Measurements from ENCODE around the gene FIBCD1.

FIBCD1 gene, protein sequence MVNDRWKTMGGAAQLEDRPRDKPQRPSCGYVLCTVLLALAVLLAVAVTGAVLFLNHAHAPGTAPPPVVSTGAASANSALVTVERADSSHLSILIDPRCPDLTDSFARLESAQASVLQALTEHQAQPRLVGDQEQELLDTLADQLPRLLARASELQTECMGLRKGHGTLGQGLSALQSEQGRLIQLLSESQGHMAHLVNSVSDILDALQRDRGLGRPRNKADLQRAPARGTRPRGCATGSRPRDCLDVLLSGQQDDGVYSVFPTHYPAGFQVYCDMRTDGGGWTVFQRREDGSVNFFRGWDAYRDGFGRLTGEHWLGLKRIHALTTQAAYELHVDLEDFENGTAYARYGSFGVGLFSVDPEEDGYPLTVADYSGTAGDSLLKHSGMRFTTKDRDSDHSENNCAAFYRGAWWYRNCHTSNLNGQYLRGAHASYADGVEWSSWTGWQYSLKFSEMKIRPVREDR

DNA sequence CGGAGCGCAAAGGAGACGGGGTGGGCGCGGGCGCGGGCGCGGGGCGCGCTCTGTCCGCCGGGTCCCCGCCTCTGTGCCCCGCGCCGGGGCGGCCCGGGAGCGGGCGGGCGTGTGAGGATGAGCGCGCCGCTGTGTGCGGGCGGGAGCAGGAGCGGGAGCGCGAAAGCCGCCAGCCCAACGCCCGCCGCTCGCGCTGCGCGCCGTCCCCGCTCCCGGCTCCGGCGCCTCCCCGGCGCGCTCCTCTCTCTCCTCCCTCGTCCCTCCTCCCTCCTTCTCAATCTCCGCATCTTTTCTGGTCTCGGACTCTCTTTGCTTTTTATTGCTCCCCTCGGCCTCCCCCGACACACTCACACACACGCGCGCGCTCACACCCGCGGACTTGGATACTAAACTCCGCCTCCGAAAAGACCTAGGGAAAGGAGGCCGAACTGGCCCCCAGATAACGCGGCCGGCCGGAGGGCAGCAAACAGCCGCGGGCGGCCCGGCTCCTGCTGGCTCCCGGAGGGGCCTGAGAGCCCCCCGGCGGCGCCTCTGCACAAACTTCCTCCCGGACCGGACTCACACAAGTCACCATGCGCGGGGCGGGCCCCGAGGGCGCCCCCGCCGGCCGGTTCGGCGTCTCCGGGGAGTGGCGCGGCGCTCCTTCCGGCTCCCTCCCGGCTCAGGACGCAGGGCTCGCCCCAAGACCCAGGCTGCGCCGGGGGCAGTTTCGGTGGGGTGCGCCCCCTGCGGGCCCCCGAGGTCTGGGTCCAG is at the start of gene FIBCD1:
Gene FIBCD1 (minus strand): TSS at position 596 of the 753 bp plus-strand sequence. CDS start 640 bp downstream, outside the sequence.
- no peak for TF ChIP-seq Cebpa-rat (IDR thresholded peaks at IDR 0.05)
- Histone ChIP-seq H3K9ac (peak within 1 kb of the TSS; percentile 45 to 70 (median 63); a peak in 20 of 22 replicates), H3K4me2 (peak within 1 kb of the TSS; percentile 93 to 100 (median 99))

DNA sequence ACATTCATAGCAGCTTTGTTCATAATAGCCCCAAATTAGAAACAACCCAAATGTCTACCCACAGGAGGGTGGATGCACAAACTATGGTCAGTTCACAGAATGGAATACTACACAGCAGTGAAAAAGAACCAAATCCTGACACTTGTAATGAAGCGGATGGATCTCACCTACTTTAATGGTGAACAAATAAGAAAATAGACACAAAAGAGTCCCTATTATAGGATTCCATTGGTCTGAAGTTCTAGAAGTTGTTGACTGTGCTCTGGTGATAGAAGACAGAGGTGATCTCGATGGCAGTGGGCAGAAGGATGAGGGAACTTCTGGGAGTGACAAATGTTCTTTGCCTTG is 49.3 kb upstream of the FIBCD1 start:
- no peak overlapping the region for H3K4me2 ChIP-seq
- no peak overlapping the region for H3K4me3 ChIP-seq
- H3K9ac ChIP-seq: no peak overlapping the region
- peaks cover 11 to 50% (median 26%) of the 10 kb centered on the region in 10 experiments for H3K4me1 ChIP-seq
- H3K27me3 ChIP-seq: no peaks in the 10 kb centered on the region
- no peaks in the 10 kb centered on the region; a peak in 1 of 22 replicates for H4K20me1 ChIP-seq
- H3K27ac ChIP-seq: no peak overlapping the region
- H3K36me3 ChIP-seq: no peaks in the 10 kb centered on the region
- no peak for TF ChIP-seq Cebpa-rat (IDR thresholded peaks at IDR 0.05)
- no peaks in the 10 kb centered on the region for H3K9me3 ChIP-seq (replicated peaks in 1 of 11)

More for the DNA sequence above, at the start of gene FIBCD1:
- Histone ChIP-seq H3K36me3 (no peaks in the 10 kb centered on the region), H3K27me3 (peaks cover 66 to 79% (median 75%) of the 10 kb centered on the region in 11 experiments), H4K20me1 (peaks cover 0 to 61% (median 47%) of the 10 kb centered on the region in 11 experiments; a peak in 17 of 22 replicates), H3K9me3 (replicated peaks in 1 of 11) (no peaks in the 10 kb centered on the region), H3K4me1 (peaks cover 50 to 59% (median 57%) of the 10 kb centered on the region in 10 experiments), H3K4me3 (peak within 1 kb of the TSS; percentile 60 to 80 (median 65)), H3K27ac (peak within 1 kb of the TSS in 1 of 11 experiments; percentile 32; a peak in 1 of 22 replicates)

DNA sequence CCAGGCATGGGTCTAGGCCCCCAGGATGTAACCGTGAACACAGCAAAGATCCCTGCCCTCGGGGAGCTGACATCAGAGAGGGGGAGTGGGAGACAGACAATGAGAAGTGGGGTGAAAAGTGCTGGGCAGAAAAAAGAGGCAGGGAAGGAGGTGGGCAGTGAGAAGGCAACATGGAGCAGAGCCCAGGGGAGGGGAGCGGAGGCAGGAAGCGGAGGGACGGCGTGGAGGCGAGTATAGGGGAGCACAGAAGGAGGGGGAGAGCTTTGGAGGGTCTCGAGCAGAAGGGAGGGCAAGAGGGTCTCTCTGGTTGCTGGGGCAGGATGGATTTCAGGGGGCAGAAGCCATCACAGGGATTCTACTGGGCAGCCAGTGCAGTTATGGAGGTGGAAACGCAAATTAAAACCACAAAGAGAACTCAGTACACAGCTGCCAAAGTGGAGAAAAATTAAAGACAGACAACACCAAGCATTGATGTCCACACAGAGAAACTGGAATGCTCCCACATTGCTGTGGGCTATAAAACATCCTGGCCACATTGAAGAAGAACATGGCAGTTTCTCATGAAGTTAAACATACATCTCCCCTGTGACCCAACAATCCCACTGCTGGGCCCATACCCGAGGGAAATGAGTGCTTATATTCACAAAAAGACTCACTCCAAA is 48.8 kb upstream of the FIBCD1 start:
- TF ChIP-seq Cebpa-rat (IDR thresholded peaks at IDR 0.05): no peak
- Histone ChIP-seq H3K4me1 (peaks cover 11 to 46% (median 21%) of the 10 kb centered on the region in 10 experiments), H3K9ac (no peak overlapping the region), H3K27me3 (no peaks in the 10 kb centered on the region), H3K9me3 (replicated peaks in 1 of 11) (no peaks in the 10 kb centered on the region), H3K36me3 (no peaks in the 10 kb centered on the region), H4K20me1 (no peaks in the 10 kb centered on the region; a peak in 1 of 22 replicates), H3K4me2 (no peak overlapping the region), H3K4me3 (no peak overlapping the region), H3K27ac (no peak overlapping the region)

DNA sequence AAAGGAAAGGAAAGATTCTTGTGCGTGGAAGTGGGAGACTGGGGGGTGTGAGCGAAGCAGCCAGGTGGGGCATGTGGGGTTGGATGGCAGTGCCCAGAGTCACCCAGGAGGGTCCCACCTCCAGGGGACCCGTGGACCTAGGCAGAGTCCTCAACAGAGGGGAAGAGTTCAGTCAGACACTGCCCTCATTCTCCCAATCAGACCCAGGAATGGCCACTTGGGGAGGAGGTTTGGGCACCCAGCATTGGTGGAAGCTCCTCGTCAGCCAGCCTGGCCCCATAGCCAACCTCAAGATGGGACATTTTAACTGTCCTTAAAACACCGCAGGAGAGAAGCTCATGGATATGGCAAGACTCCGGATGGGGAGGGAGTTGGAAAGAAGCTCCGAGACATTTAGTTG is 48.0 kb upstream of the FIBCD1 start:
- Histone ChIP-seq H3K27me3 (no peaks in the 10 kb centered on the region), H4K20me1 (no peaks in the 10 kb centered on the region; a peak in 1 of 22 replicates), H3K9ac (no peak overlapping the region), H3K9me3 (replicated peaks in 1 of 11) (no peaks in the 10 kb centered on the region), H3K4me1 (peaks cover 11 to 50% (median 19%) of the 10 kb centered on the region in 10 experiments), H3K27ac (no peak overlapping the region), H3K4me3 (no peak overlapping the region), H3K4me2 (no peak overlapping the region), H3K36me3 (no peaks in the 10 kb centered on the region)
- no peak for TF ChIP-seq Cebpa-rat (IDR thresholded peaks at IDR 0.05)

DNA sequence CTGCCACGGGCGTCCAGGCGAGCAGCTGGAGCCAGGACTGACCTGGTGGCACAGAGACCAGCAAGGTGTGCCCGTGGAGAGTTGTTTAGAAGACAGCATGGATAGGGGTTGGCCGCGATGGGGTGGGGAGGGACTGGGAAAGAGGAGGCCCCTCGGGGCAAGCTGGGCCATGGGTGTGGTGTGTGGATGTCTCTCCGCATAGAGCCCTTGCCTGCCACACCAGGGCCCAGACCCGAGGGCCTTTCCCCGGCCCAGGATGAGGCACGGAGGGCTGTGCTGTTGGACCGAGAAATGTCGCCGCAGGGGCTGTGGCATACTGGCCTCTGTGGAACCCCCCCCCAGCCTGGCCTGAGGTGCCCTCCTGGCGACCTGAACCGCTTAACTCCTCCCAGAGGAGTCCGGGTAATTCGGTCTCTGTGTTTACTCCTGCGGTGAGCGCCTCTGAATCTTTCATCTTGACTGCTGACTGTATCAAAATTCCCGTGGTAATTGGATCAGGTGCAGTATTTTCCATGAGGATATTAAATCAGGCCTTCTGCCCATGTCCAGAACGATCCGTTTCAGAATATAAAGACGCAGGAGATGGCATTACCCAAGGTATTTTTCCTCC is 47.4 kb upstream of the FIBCD1 start:
- Histone ChIP-seq H3K4me1 (peaks cover 16 to 50% (median 21%) of the 10 kb centered on the region in 10 experiments), H3K27me3 (no peaks in the 10 kb centered on the region), H3K4me3 (no peak overlapping the region), H3K9ac (no peak overlapping the region), H4K20me1 (no peaks in the 10 kb centered on the region), H3K4me2 (no peak overlapping the region), H3K9me3 (replicated peaks in 1 of 11) (no peaks in the 10 kb centered on the region), H3K36me3 (no peaks in the 10 kb centered on the region), H3K27ac (no peak overlapping the region)
- TF ChIP-seq Cebpa-rat (IDR thresholded peaks at IDR 0.05): no peak

DNA sequence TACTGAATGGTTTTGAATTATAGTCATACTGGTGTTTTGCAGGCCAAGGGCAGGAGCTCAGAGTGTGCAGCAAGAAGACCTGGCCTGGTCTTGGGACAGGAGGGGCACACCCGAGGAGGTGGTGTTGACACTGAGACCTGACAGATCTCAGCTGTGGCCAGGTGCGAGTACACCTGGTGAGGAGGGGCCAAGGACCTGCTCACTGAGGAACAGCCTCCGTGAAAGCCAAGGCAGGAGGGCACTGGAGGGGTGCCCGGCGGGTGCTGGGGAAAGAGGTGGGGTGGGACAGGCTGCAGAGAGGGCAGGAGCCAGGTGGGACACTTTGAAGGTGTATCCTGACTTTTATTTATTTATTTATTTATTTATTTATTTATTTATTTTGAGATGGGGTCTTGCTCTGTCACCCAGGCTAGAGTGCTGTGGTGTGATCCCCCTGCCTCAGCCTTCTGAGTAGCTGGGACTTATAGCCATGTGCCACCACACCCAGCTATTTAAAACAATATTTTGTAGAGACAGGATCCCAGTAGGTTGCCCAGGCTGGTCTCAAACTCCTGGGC is 46.6 kb upstream of the FIBCD1 start:
- Histone ChIP-seq H3K27ac (no peak overlapping the region), H4K20me1 (no peaks in the 10 kb centered on the region), H3K36me3 (no peaks in the 10 kb centered on the region), H3K4me1 (peaks cover 24 to 52% (median 28%) of the 10 kb centered on the region in 10 experiments), H3K9ac (no peak overlapping the region), H3K4me2 (no peak overlapping the region), H3K27me3 (no peaks in the 10 kb centered on the region), H3K9me3 (replicated peaks in 1 of 11) (no peaks in the 10 kb centered on the region), H3K4me3 (no peak overlapping the region)
- TF ChIP-seq Cebpa-rat (IDR thresholded peaks at IDR 0.05): no peak

DNA sequence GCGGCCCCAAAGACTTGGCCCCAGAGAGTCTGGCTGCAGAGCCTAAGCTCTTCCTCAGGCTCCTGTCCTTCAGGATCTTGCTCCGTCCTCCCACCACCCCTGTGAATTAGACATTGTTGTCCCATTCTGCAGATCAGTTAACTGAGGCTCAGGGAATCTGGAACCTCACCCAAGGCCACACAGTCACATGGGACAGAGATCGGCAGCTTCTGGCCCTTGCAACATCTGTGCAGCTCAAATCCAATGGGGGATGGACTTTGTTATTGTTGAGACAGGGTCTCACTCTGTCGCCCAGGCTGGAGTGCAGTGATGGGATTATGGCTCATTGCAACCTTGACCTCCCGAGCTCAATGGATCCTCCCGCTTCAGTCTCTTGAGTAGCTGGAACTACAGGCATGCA is 46.0 kb upstream of the FIBCD1 start:
- H3K9ac ChIP-seq: no peak overlapping the region
- no peaks in the 10 kb centered on the region for H4K20me1 ChIP-seq
- no peaks in the 10 kb centered on the region for H3K27me3 ChIP-seq
- H3K4me1 ChIP-seq: peaks cover 24 to 52% (median 30%) of the 10 kb centered on the region in 10 experiments
- no peak for TF ChIP-seq Cebpa-rat (IDR thresholded peaks at IDR 0.05)
- no peaks in the 10 kb centered on the region for H3K9me3 ChIP-seq (replicated peaks in 1 of 11)
- no peaks in the 10 kb centered on the region for H3K36me3 ChIP-seq
- no peak overlapping the region for H3K4me3 ChIP-seq
- H3K4me2 ChIP-seq: no peak overlapping the region
- no peak overlapping the region for H3K27ac ChIP-seq

DNA sequence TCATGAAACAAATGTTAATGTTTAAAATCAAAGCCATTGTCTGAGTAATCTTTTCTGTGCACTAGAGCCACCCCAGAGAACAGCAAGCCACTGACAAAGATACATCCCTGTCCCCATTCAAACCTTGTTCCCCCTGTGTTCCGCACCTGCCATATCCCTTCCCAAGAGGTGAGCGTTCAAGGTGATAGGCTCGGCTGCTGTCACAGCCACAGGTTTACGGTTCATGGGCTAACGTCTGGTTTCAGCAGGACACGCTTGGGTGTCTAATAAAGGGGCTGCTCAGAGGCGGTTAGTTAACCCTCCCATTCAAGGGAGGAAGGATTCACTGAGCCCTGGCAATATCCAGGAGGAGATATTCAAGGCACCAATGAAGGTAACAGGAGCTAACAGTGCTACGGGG is 45.5 kb upstream of the FIBCD1 start:
- TF ChIP-seq Cebpa-rat (IDR thresholded peaks at IDR 0.05): no peak
- H4K20me1 ChIP-seq: no peaks in the 10 kb centered on the region
- H3K9me3 ChIP-seq (replicated peaks in 1 of 11): no peaks in the 10 kb centered on the region
- no peak overlapping the region for H3K4me2 ChIP-seq
- no peak overlapping the region for H3K4me3 ChIP-seq
- no peak overlapping the region for H3K27ac ChIP-seq
- no peak overlapping the region for H3K9ac ChIP-seq
- H3K4me1 ChIP-seq: peaks cover 19 to 52% (median 29%) of the 10 kb centered on the region in 10 experiments
- H3K36me3 ChIP-seq: no peaks in the 10 kb centered on the region
- no peaks in the 10 kb centered on the region for H3K27me3 ChIP-seq
